ENCODE data around the gene GRPR.

GRPR gene

DNA sequence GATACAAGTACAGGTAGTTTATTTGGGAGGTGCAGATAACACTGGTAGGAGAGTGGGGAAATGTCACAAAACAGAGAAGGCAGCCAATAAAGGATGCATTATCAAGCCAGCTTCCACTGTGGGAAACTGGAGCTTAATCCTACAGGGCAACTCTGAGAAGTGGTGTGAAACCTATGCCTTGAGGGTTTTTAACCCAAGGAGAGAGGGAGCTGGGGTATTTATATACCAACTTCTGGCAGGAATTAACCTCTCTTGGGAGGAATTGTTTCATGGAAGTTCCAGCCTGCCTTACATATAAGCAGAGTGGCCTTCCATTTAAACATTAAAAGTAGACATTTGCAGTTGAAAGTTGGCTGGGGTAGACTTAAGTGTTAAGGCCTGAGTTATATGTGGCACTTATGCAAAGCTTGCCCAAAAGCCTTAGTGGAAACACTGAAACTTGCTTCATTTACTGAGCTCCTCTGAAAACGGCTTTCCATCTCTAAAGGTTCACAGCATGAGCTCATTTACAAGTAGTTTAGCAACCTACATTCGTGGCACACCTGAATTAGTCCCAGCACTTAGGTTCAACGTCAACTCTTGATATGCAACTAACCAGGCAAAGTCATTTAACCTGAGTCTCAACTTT lies 63.1 kb downstream of the GRPR start:
- DNase-seq: no peak

DNA sequence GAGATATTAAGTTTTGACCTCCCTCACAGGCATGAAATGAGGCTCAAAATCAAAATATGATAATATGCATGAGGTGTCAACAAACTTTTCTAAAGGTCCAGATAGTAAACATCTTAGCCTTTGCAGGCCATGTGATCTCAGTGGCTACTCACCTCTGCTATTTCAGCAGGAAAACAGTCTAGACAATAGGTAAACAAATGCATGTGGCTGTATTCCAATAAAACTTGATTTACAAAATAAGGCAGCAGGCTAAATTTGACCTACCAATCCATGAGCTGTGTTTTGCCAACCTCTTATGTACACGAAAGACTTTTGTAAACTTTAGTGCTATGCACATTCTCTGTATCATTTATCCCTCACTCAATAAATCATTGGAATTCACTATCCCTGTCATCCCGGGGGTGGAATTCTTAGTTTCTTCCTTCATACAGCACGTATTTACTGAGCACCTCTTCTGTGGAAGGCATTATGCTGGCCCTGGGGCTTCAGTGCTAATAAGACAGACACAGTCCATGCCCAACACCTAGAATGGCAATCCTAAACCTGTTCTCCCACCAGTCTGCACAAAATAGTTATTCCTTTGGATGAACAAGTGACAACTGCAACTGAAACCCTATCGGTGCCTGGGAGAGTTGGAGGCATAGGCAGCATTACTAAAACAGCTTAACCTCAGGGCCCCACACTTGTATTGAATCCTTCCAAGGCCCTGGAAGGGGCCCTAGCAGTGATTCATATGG lies 63.8 kb downstream of the GRPR start:
- DNase-seq: no peak

DNA sequence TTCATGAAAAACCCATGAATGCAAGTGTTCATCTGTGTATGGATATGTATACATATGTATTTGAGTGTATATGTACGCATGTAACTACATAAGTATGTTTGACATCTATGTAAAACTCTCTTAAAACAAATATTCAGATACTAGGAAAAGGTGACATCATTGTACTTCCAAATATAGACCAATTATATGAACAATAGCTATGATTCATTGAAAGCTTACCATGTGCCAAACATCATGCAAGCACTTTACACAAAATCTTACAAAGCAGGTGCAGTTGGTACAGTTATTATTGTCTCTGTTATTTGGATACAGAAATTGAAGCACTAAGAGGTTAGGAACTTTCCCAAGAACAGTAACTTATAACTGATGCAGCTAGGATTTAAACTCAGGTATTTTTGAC lies 65.3 kb downstream of the GRPR start:
- DNase-seq: no peak

DNA sequence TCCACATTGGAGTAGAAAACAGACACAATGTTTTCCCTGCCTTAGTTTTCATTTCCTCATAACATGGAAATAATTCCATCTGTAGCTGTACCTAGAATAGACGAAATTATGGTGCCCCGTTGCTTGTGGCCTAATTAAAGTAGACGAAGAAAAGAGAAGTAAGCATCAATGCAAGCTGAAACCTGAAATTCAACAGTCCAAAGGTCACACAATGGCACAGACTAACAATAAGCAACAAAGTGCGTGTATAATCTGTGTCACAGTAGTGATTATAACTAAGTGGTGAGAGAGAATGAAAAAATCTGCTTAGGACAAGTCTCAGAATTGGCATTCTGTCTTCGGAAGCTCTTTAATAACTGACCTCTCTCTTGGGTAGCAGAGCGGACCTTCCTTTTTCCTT lies 68.2 kb downstream of the GRPR start:
- DNase-seq: no peak

DNA sequence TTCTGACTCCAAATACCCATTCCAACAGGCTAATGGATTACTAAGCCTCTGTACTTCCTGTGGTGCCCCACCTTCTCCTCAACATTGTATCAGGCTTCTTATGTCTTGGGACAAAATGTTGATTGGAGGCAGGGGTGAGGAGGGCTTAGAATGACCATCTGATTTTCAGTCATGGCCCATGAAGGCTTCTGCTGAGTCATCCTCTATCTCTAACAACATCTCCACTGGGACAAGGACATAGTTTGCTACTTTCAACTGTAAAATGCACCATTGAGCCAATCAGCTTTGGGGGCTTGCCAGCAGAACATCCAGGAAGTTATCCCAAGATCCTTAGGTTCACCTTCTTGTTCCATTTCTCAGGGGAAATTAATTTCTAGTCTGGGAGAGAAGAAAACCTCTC lies 73.5 kb downstream of the GRPR start:
- no peak for DNase-seq

DNA sequence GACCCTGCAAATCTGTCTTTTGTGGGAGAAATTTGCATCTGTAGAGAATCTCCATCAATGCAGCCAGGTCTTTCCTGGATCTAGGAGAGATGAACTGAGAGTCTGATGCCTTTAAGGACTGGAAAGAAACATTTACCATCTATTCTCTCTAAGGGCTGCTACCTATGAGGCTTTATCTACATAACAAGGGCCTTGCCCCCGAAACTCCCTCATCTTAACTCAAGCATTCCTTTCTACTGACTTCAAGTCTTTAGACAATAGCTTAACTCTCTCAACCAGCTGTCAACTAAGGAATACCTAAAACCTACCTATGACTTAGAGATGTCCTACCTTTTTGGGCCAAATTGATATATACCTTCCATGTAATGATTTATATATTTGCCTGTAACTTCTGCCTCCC lies 76.0 kb downstream of the GRPR start:
- DNase-seq: no peak

DNA sequence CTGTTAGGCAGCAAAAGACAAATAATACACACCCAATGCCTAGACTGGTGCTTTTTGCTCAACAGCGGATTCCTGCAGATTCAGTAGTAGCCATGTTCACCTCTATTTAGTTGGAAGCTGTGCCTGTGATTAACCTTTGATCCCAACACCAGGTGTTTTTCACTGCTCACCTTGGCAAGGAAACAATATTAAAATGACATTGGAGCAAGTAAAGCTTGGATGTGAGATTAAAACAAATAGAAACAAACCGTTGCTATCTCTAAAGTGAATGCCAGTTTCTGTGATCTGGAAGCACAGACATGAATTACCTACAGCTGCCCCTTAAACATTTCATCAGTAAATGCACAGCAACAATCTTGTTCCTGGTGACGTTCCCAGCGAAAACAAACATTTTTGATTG lies 79.6 kb downstream of the GRPR start:
- DNase-seq: no peak

All from activated CD8-positive, alpha-beta memory T cell treated with anti-CD3 and anti-CD28 coated beads, Interleukin-2, amount 50 U/mL, for 48 hours (primary cell).